Left ventricle myocardium inferior (tissue), 1 donor: ENCODE results near the gene TBC1D8B. TPM values are rescaled to one million over a fixed set of nuclear protein-coding genes. Genes with fewer than 3 reads are reported as not detected.

Source experiments
- DNase-seq: peaks from one replicate; pipeline ENCODE4 v3.0.0-alpha.2; 2020
- H3K27ac ChIP-seq: fragments of 200-600 bp; replicated peaks from 2 replicates; pipeline ENCODE4 v1.8.0; 2021
- H3K27me3 ChIP-seq: fragments of 200-600 bp; 2 replicates; pipeline ENCODE4 v1.8.0; 2021; ENCODE audit warnings: low read depth
- H3K36me3 ChIP-seq: fragments of 200-600 bp; 2 replicates; pipeline ENCODE4 v1.8.0; 2021
- H3K4me1 ChIP-seq: fragments of 200-600 bp; 2 replicates; pipeline ENCODE4 v1.8.0; 2021
- H3K4me3 ChIP-seq: fragments of 200-600 bp; 2 replicates; pipeline ENCODE4 v1.8.0; 2021; ENCODE audit warnings: mild to moderate bottlenecking, moderate library complexity
- H3K9me3 ChIP-seq: fragments of 200-600 bp; replicated peaks from 2 replicates; pipeline ENCODE4 v1.8.0; 2021
- CTCF ChIP-seq: fragments of 200-600 bp; IDR thresholded peaks from 2 replicates; pipeline ENCODE4 v1.8.0; 2021; ENCODE audit warnings: antibody characterized with exemption, mild to moderate bottlenecking, borderline replicate concordance
- intact Hi-C: fragments of 100-400 bp; cut with micrococcal nuclease; formaldehyde crosslinking; loops from one replicate; pipeline ENCODE4 v1.11.0; 2022
- total RNA-seq: library from RNA; stranded (reverse); fragmentation: NEBNext Ultra II Directional; extraction: Animal tissue kit (Norgen Biotek cat#: 25700); gene quantifications from one replicate; pipeline ENCODE4 v1.2.1, GENCODE V29; 2021
- donor health status: DM: no; HTN: yes; CAD: no; lungs with severe emphysema.

TBC1D8B gene
- total RNA-seq, 1 donor from 2014 or later: 2.0 TPM

- Histone ChIP-seq H3K4me3 (no peak within 1 kb of the TSS), H3K9me3 (no peaks in the 10 kb centered on the region), H3K27me3 (no peaks in the 10 kb centered on the region), H3K4me1 (no peaks in the 10 kb centered on the region), H3K36me3 (no peaks in the 10 kb centered on the region), H3K27ac (no peak within 1 kb of the TSS)
- TF ChIP-seq CTCF: no peak
- DNase-seq: no peak
- intact Hi-C loops: no loop called here
These were observed 100.9 kb downstream of the TBC1D8B start, which contains the start of gene RIPPLY1 for GRCh38 chrX:106903291-106903824. TSS of gene RIPPLY1 (minus strand) at chrX:106903341. CDS start at chrX:106903287, 54 bp downstream.

GRCh38 chrX:106903856-106904528 lies 101.5 kb downstream of the TBC1D8B start:
- H3K4me3 ChIP-seq: no peak overlapping the region
- intact Hi-C loops: no loop called here
- no peak for TF ChIP-seq CTCF
- no peak overlapping the region for H3K27ac ChIP-seq
- no peaks in the 10 kb centered on the region for H3K27me3 ChIP-seq
- H3K9me3 ChIP-seq: no peaks in the 10 kb centered on the region
- H3K4me1 ChIP-seq: no peaks in the 10 kb centered on the region
- H3K36me3 ChIP-seq: no peaks in the 10 kb centered on the region
- DNase-seq: no peak

GRCh38 chrX:106905064-106905708 lies 102.7 kb downstream of the TBC1D8B start:
- H3K4me3 ChIP-seq: no peak overlapping the region
- no peaks in the 10 kb centered on the region for H3K27me3 ChIP-seq
- no peak for DNase-seq
- H3K27ac ChIP-seq: no peak overlapping the region
- no peak for TF ChIP-seq CTCF
- no peaks in the 10 kb centered on the region for H3K36me3 ChIP-seq
- no peaks in the 10 kb centered on the region for H3K9me3 ChIP-seq
- intact Hi-C loops: no loop called here
- no peaks in the 10 kb centered on the region for H3K4me1 ChIP-seq

GRCh38 chrX:106906361-106906760 lies 103.9 kb downstream of the TBC1D8B start:
- H3K9me3 ChIP-seq: no peaks in the 10 kb centered on the region
- no peaks in the 10 kb centered on the region for H3K27me3 ChIP-seq
- no peak overlapping the region for H3K27ac ChIP-seq
- intact Hi-C loops: no loop called here
- no peaks in the 10 kb centered on the region for H3K36me3 ChIP-seq
- no peak for DNase-seq
- H3K4me1 ChIP-seq: no peaks in the 10 kb centered on the region
- H3K4me3 ChIP-seq: no peak overlapping the region
- TF ChIP-seq CTCF: no peak

GRCh38 chrX:106912864-106913263 lies 110.4 kb downstream of the TBC1D8B start:
- Histone ChIP-seq H3K36me3 (no peaks in the 10 kb centered on the region), H3K27me3 (no peaks in the 10 kb centered on the region), H3K4me1 (no peaks in the 10 kb centered on the region), H3K9me3 (no peaks in the 10 kb centered on the region), H3K27ac (no peak overlapping the region), H3K4me3 (no peak overlapping the region)
- TF ChIP-seq CTCF: no peak
- intact Hi-C loops: no loop called here
- DNase-seq: no peak
